H1 (cell line): ENCODE results near the gene MPPED2. TPM values are rescaled to one million over a fixed set of nuclear protein-coding genes. Genes with fewer than 3 reads are reported as not detected.

ENCODE experiments used
- CTCF ChIA-PET: fragments of 300-600 bp; sonication (Branson Sonifier 250); formaldehyde crosslinking; loops from one replicate; lab custom pipeline; 2021; ENCODE audit not compliant: partially characterized antibody; lab: Charles Lee
- POLR2A ChIA-PET: fragments of 300-600 bp; sonication (Branson Sonifier 250); formaldehyde crosslinking; loops from one replicate; lab custom pipeline; 2021; ENCODE audit warnings: inconsistent platforms; ENCODE audit not compliant: partially characterized antibody; lab: Charles Lee
- DNase-seq, 2 experiments: peaks; one replicate each; pipeline versions ENCODE4 v3.0.0 to v3.0.0-alpha.2; 2010 to 2022; ENCODE audit warnings: low spot score in 2 of 2, low read depth in 1 of 2, mixed read lengths in 1 of 2
- FAIRE-seq: peaks from 2 replicates; lab custom pipeline; 2011; peaks lifted over from hg19 to GRCh38; lab: Jason Lieb, UNC
- H2AFZ ChIP-seq: 2 replicates; pipeline ENCODE4 v1.8.1; 2012; ENCODE audit warnings: low read length, inconsistent platforms
- H2AK5ac ChIP-seq: 2 replicates; pipeline ENCODE4 v1.6.1; 2013; ENCODE audit warnings: low read depth, low read length
- H2BK120ac ChIP-seq: replicated peaks from 2 replicates; pipeline ENCODE3; 2013; ENCODE audit warnings: low read depth, low read length, inconsistent platforms
- H2BK12ac ChIP-seq: 2 replicates; pipeline ENCODE4 v1.6.1; 2013; ENCODE audit warnings: low read depth, low read length
- H2BK15ac ChIP-seq: 2 replicates; pipeline ENCODE4 v1.6.1; 2013; ENCODE audit warnings: low read length
- H2BK20ac ChIP-seq: 2 replicates; pipeline ENCODE4 v1.6.1; 2013; ENCODE audit warnings: low read length
- H2BK5ac ChIP-seq: 2 replicates; pipeline ENCODE4 v1.6.1; 2013; ENCODE audit warnings: low read depth, low read length
- H3K14ac ChIP-seq: 2 replicates; pipeline ENCODE4 v1.6.1; 2013; ENCODE audit warnings: inconsistent platforms; ENCODE audit not compliant: insufficient read length
- H3K18ac ChIP-seq: 2 replicates; pipeline ENCODE4 v1.6.1; 2013; ENCODE audit warnings: low read length; ENCODE audit errors: extremely low read depth
- H3K23ac ChIP-seq: 2 replicates; pipeline ENCODE4 v1.6.1; 2013; ENCODE audit warnings: inconsistent platforms; ENCODE audit not compliant: insufficient read length
- H3K23me2 ChIP-seq: 2 replicates; pipeline ENCODE4 v1.6.1; 2013; ENCODE audit warnings: low read depth, low read length
- H3K27ac ChIP-seq: 2 replicates; pipeline ENCODE4 v1.6.1; 2011; ENCODE audit warnings: low read depth, low read length, inconsistent platforms
- H3K27me3 ChIP-seq, 4 experiments: replicated peaks in 1 of 4; 1 replicate in 1 of 4; 2 replicates in 3 of 4; pipeline versions ENCODE4 v1.6.1 to v1.8.1; 2011 to 2013; ENCODE audit warnings: low read length in 3 of 4, mild to moderate bottlenecking in 3 of 4, inconsistent platforms in 2 of 4, mixed read lengths in 2 of 4, moderate library complexity in 1 of 4; ENCODE audit not compliant: control insufficient read depth in 3 of 4, insufficient read depth in 3 of 4; ENCODE audit errors: extremely low read depth in 1 of 4
- H3K36me3 ChIP-seq, 4 experiments: 2 replicates each; pipeline versions ENCODE4 v1.6.1 to v1.8.1; 2011 to 2013; ENCODE audit warnings: mild to moderate bottlenecking in 4 of 4, low read length in 3 of 4, moderate library complexity in 2 of 4, control low read depth in 1 of 4, inconsistent platforms in 1 of 4; ENCODE audit not compliant: insufficient read depth in 4 of 4, control insufficient read depth in 2 of 4
- H3K4ac ChIP-seq: replicated peaks from 2 replicates; pipeline ENCODE3; 2013; ENCODE audit warnings: low read length, low read depth, mixed read lengths, inconsistent platforms; ENCODE audit not compliant: insufficient read length
- H3K4me1 ChIP-seq, 4 experiments: replicated peaks in 1 of 4; 1 replicate in 1 of 4; 2 replicates in 3 of 4; pipeline versions ENCODE4 v1.6.1 to v1.8.1; 2011 to 2013; ENCODE audit warnings: low read length in 3 of 4, inconsistent platforms in 2 of 4, mixed read lengths in 1 of 4; ENCODE audit not compliant: insufficient read depth in 4 of 4, control insufficient read depth in 3 of 4
- H3K4me2 ChIP-seq, 2 experiments: 2 replicates each; pipeline versions ENCODE4 v1.6.1 to v1.8.1; 2011 to 2013; ENCODE audit warnings: low read depth in 2 of 2, low read length in 2 of 2, control low read depth in 1 of 2, inconsistent platforms in 1 of 2, mild to moderate bottlenecking in 1 of 2; ENCODE audit not compliant: insufficient read depth in 1 of 2
- H3K4me3 ChIP-seq, 4 experiments: fragments of 200-600, 300-600 bp in 1 of 4; sonication (generic), shearing (Covaris generic), sonication (Bioruptor Twin) in 1 of 4; 2 replicates each; pipeline versions ENCODE4 v1.5.1 to v1.8.1; 2011 to 2016; ENCODE audit warnings: low read length in 4 of 4, low read depth in 3 of 4, control low read depth in 2 of 4, inconsistent platforms in 2 of 4, mild to moderate bottlenecking in 2 of 4, mixed read lengths in 1 of 4, moderate library complexity in 1 of 4; ENCODE audit not compliant: insufficient read depth in 2 of 4; ENCODE audit errors: extremely low read depth in 1 of 4
- H3K56ac ChIP-seq: replicated peaks from 2 replicates; pipeline ENCODE3; 2013; ENCODE audit warnings: low read depth, mild to moderate bottlenecking, mixed read lengths, low read length, inconsistent platforms; ENCODE audit not compliant: insufficient read length
- H3K79me1 ChIP-seq: 2 replicates; pipeline ENCODE4 v1.6.1; 2013; ENCODE audit warnings: low read depth, low read length, control low read depth
- H3K79me2 ChIP-seq, 2 experiments: 2 replicates each; pipeline versions ENCODE4 v1.6.1 to v1.8.1; 2012 to 2013; ENCODE audit warnings: low read length in 2 of 2, mild to moderate bottlenecking in 2 of 2, inconsistent platforms in 1 of 2; ENCODE audit not compliant: insufficient read depth in 2 of 2, control insufficient read depth in 1 of 2
- H3K9ac ChIP-seq, 4 experiments: replicated peaks in 1 of 4; 1 replicate in 1 of 4; 2 replicates in 3 of 4; pipeline versions ENCODE4 v1.6.1 to v1.8.1; 2011 to 2013; ENCODE audit warnings: low read depth in 3 of 4, low read length in 3 of 4, control low read depth in 2 of 4, mild to moderate bottlenecking in 2 of 4, moderate library complexity in 2 of 4, inconsistent platforms in 1 of 4; ENCODE audit errors: extremely low read depth in 1 of 4
- H3K9me3 ChIP-seq, 2 experiments: 2 replicates each; pipeline versions ENCODE4 v1.6.1 to v1.8.1; 2012 to 2013; ENCODE audit warnings: mild to moderate bottlenecking in 2 of 2, moderate library complexity in 2 of 2, control low read depth in 1 of 2, inconsistent platforms in 1 of 2, low read depth in 1 of 2, low read length in 1 of 2, mixed read lengths in 1 of 2; ENCODE audit not compliant: insufficient read depth in 2 of 2
- H4K20me1 ChIP-seq, 2 experiments: replicated peaks in 1 of 2; 2 replicates each; pipeline versions ENCODE3 to v1.8.1; 2011 to 2013; ENCODE audit warnings: inconsistent platforms in 2 of 2, low read length in 2 of 2, mild to moderate bottlenecking in 1 of 2; ENCODE audit not compliant: insufficient read depth in 2 of 2, control insufficient read depth in 1 of 2
- H4K5ac ChIP-seq: 2 replicates; pipeline ENCODE4 v1.6.1; 2013; ENCODE audit warnings: low read length, low read depth, mixed read lengths, inconsistent platforms; ENCODE audit not compliant: insufficient read length
- H4K8ac ChIP-seq: 2 replicates; pipeline ENCODE4 v1.8.0; 2013; ENCODE audit warnings: mild to moderate bottlenecking, moderate library complexity, low read length, inconsistent platforms; ENCODE audit not compliant: insufficient read depth; ENCODE audit errors: extremely low read depth
- H4K91ac ChIP-seq: replicated peaks from 2 replicates; pipeline ENCODE3; 2013; ENCODE audit warnings: low read length, mixed read lengths, inconsistent platforms; ENCODE audit not compliant: insufficient read length
- CEBPB ChIP-seq: IDR thresholded peaks from 2 replicates; pipeline ENCODE4 v1.6.1; 2012; ENCODE audit warnings: low read depth, low read length
- CTBP2 ChIP-seq: IDR thresholded peaks from 2 replicates; pipeline ENCODE4 v1.7.0; 2011; ENCODE audit warnings: borderline replicate concordance, mild to moderate bottlenecking, moderate library complexity, mixed read lengths, low read length; ENCODE audit not compliant: insufficient read depth, insufficient read length
- EZH2 ChIP-seq: fragments of 200-600 bp; sonication (generic); IDR thresholded peaks from 2 replicates; pipeline ENCODE4 v1.7.1; 2012; ENCODE audit warnings: low read depth, mild to moderate bottlenecking, moderate library complexity, low read length, inconsistent platforms; ENCODE audit not compliant: severe bottlenecking
- FOSL1 ChIP-seq: IDR thresholded peaks from 2 replicates; pipeline ENCODE4 v1.6.1; 2011; ENCODE audit warnings: mild to moderate bottlenecking, low read depth, low read length, moderate library complexity; ENCODE audit not compliant: insufficient read depth
- GTF2F1 ChIP-seq: IDR thresholded peaks from 2 replicates; pipeline ENCODE4 v1.6.1; 2012; ENCODE audit warnings: low read depth, low read length, improper control_type of control experiment, borderline replicate concordance
- NANOG ChIP-seq: IDR thresholded peaks from 2 replicates; pipeline ENCODE4 v1.6.1; 2011; ENCODE audit warnings: low read length, low read depth, mild to moderate bottlenecking, inconsistent platforms; ENCODE audit not compliant: insufficient read depth, poor library complexity, severe bottlenecking
- SRF ChIP-seq: IDR thresholded peaks from 2 replicates; pipeline ENCODE4 v1.6.1; 2011; ENCODE audit warnings: mild to moderate bottlenecking, low read depth, low read length, moderate library complexity
- SUZ12 ChIP-seq: fragments of 200-600 bp; sonication (generic); IDR thresholded peaks from 2 replicates; pipeline ENCODE4 v1.6.1; 2012; ENCODE audit warnings: mild to moderate bottlenecking, inconsistent platforms, low read length, moderate library complexity, mixed read lengths
- TBP ChIP-seq: IDR thresholded peaks from 2 replicates; pipeline ENCODE4 v1.6.1; 2011; ENCODE audit warnings: low read depth, low read length, improper control_type of control experiment
- WGBS, 2 experiments: shearing (Covaris generic) in 1 of 2; methylation state at CpG; one replicate each; pipeline versions ENCODE4 v1.1.6 to v1.1.7; 2013 to 2015; ENCODE audit warnings: low lambda C conversion rate in 2 of 2, mixed read lengths in 2 of 2, inconsistent platforms in 1 of 2, low coverage in 1 of 2, missing lambda C conversion rate in 1 of 2; ENCODE audit not compliant: insufficient replicate concordance in 2 of 2, insufficient coverage in 1 of 2, insufficient read length in 1 of 2; ENCODE audit errors: extremely low coverage in 1 of 2, missing lambda C conversion rate in 1 of 2; 5-methylcytosine and 5-hydroxymethylcytosine counted together
- polyA plus RNA-seq, 7 experiments: library from polyadenylated mRNA; depleted of rRNA in 3 of 7; stranded (reverse) in 5 of 7; unstranded in 2 of 7; fragments of >200 nt in 5 of 7; fragments of 200-250 nt in 2 of 7; gene quantifications; 1 replicate in 5 of 7; 2 replicates in 1 of 7; 4 replicates in 1 of 7; pipeline versions ENCODE4 v1.2.1 to v1.2.3, GENCODE V29; 2011 to 2013; ENCODE audit warnings: missing spikeins in 2 of 7, mixed read lengths in 2 of 7
- total RNA-seq: library from RNA; stranded (reverse); fragmentation: NEBNext Ultra II Directional; extraction: Animal tissue kit (Norgen Biotek cat#: 25700); gene quantifications from 2 replicates; pipeline ENCODE4 v1.2.1, GENCODE V29; 2021
- TF ChIP-seq, protein P1 (sequence below), 3 experiments: IDR thresholded peaks; 1 replicate in 2 of 3; 2 replicates in 1 of 3; pipeline versions ENCODE4 v1.5.1 to v1.6.1; 2011; ENCODE audit warnings: low read length in 3 of 3, mild to moderate bottlenecking in 3 of 3, inconsistent platforms in 2 of 3, low read depth in 1 of 3, moderate library complexity in 1 of 3; ENCODE audit not compliant: insufficient read depth in 1 of 3; ENCODE audit errors: control extremely low read depth in 1 of 3

The MPPED2 gene
- total and polyA plus RNA-seq, 2 of the 8 experiments (the other 6 are each of a cell fraction or from before 2014, with no cell fraction given): 1.3 to 3.5 TPM

DNA sequence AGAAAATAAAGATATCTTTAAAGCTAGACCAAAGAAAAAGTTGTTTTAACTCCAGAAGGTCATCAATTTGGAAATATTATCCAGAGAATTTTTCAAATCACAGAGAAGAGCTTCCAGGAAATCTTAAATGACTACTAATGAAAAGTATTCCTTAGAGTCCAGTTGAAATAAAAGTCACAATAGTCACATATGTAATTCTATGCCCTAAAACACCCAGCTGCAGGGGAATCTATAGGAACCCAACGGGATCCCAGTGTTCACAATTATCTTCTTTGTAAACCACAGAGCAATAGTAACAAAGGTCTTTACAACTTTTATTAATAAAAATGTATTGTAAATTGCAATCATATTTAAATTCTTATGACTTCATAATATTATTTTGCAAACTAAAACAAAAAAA, 27.1 kb downstream of the MPPED2 start:
- DNase-seq (no peak), FAIRE-seq (no peak)
- 48% methylated on average over 1 of the region's 1 CpG; no CpG with 5 or more reads in 1 of the 2 experiments for WGBS, 2 experiments
- Histone ChIP-seq H2AFZ (no peak overlapping the region), H2BK20ac (no peak overlapping the region), H2BK15ac (no peak overlapping the region), H3K23me2 (peaks cover 3% of the 10 kb centered on the region; the same call in 1 of the 2 replicates), H2BK120ac (no peak overlapping the region), H3K9me3 (peaks cover 11 to 15% of the 10 kb centered on the region in 2 experiments), H3K27me3 (no peaks in the 10 kb centered on the region), H2AK5ac (no peak overlapping the region), H3K56ac (no peak overlapping the region), H3K4me2 (no peak overlapping the region), H3K4me1 (peaks cover 3 to 23% (median 12%) of the 10 kb centered on the region in 4 experiments; a peak in 5 of 7 replicates), H3K18ac (no peak overlapping the region), H3K23ac (no peak overlapping the region), H3K4me3 (no peak overlapping the region), H4K20me1 (no peaks in the 10 kb centered on the region), H4K91ac (no peak overlapping the region), H3K9ac (no peak overlapping the region), H3K4ac (no peak overlapping the region), H3K79me2 (no peaks in the 10 kb centered on the region), H2BK5ac (no peak overlapping the region), H4K5ac (no peak overlapping the region), H3K79me1 (no peaks in the 10 kb centered on the region), H3K27ac (no peak overlapping the region; the same call in 1 of the 2 replicates), H3K14ac (no peak overlapping the region), H2BK12ac (no peak overlapping the region), H4K8ac (no peak overlapping the region), H3K36me3 (peaks cover 0 to 5% (median 2%) of the 10 kb centered on the region in 4 experiments; a peak in 2 of 8 replicates)
- CTCF ChIA-PET: interaction anchor here (0.6 to 1.6 kb wide), 7 partner anchors 9 to 358 kb away, joined by 3 to 6 read pairs (median 4); partner anchors contain the start of gene MPPED2
- POLR2A ChIA-PET: interaction anchor here (1.7 kb wide), 2 partner anchors 8 to 14 kb away, joined by 5 read pairs; no protein-coding TSS in a partner anchor
- TF ChIP-seq, protein P1, sequence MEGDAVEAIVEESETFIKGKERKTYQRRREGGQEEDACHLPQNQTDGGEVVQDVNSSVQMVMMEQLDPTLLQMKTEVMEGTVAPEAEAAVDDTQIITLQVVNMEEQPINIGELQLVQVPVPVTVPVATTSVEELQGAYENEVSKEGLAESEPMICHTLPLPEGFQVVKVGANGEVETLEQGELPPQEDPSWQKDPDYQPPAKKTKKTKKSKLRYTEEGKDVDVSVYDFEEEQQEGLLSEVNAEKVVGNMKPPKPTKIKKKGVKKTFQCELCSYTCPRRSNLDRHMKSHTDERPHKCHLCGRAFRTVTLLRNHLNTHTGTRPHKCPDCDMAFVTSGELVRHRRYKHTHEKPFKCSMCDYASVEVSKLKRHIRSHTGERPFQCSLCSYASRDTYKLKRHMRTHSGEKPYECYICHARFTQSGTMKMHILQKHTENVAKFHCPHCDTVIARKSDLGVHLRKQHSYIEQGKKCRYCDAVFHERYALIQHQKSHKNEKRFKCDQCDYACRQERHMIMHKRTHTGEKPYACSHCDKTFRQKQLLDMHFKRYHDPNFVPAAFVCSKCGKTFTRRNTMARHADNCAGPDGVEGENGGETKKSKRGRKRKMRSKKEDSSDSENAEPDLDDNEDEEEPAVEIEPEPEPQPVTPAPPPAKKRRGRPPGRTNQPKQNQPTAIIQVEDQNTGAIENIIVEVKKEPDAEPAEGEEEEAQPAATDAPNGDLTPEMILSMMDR (IDR thresholded peaks at IDR 0.05; ENCODE audit: control extremely low read depth in 1 of 3, insufficient read depth in 1 of 3, low read depth in 1 of 3, low read length in 3 of 3): no peak
- no peak for TF ChIP-seq SRF
- no peak for TF ChIP-seq CEBPB
- TF ChIP-seq GTF2F1: no peak
- no peak for TF ChIP-seq CTBP2
- TF ChIP-seq NANOG: no peak
- no peak for TF ChIP-seq FOSL1
- no peak for TF ChIP-seq SUZ12
- no peak for TF ChIP-seq TBP
- no peak for TF ChIP-seq EZH2
